Stimulated activated CD8-positive, alpha-beta memory T cell treated with anti-CD3 and anti-CD28 coated beads, Interleukin-7, amount 100 ng/mL, for 1 hour (primary cell): ENCODE data around the gene FCMR.
"Not testable (repeated sequence)": the region's sequence is repeated elsewhere in the genome, so short reads cannot be mapped to it uniquely, and the experiment has no call there.

ENCODE experiments used
- DNase-seq, 2 donors: peaks; one replicate each; pipeline ENCODE4 v3.0.0-alpha.2; 2020; ENCODE audit warnings: low read depth in 2 of 2

FCMR gene

DNA sequence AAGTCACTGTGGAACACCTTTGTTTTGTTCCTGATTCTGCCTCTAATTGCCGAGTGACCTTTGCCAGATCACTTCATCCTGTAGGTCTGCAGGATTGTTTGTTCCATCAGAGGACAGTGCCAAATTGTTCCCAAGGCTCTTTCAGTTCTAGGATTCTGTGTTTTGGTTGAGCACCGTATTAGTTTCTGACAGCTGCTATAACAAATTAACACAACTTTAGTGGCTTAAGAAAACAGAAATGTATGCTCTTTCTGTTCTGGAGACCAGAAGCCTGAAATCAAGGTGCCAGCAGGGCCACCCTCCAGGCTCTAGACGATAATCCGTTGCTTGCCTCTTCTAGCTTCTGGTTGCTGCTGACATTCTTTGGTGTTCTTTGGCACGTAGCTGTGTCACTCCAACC is 27.9 kb upstream of the FCMR start:
- DNase-seq = no peak

DNA sequence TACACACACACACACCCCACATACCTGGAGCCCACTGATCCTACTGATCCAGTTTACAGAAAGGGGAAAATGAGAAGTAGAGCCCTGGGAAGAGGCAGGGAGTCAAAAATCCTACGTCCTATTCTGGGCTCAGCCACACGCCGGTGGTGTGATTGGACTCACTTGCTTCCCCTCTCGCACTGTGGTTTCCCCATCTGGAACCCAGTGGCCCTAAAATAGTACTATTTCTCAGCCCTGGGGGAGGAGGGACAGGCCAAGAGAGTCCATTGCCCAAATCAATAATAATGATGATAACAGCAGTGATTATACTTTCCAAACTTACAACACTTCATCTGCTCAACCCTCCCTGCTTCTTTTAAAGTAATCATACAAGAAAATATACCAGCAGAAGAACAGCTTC is 27.5 kb upstream of the FCMR start:
- no peak for DNase-seq

DNA sequence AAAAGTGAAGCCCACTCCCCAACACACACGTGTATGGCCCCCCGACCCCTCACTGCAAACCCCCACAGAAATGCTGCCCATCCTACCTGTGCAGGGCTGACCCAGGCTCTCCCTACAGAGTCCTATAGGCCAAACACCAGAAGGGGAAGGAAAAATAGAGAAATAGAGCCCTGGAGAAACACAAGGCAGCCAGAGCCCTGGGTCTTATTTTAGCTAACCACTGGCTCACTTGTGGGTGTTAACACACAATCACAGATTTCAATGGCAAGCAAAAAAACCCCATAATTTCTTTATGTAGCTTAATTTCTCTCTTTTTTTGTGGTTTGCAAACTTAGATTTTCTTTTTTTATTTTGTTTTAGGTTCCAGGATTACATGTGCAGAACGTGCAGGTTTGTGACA is 25.5 kb upstream of the FCMR start:
- no peak for DNase-seq

DNA sequence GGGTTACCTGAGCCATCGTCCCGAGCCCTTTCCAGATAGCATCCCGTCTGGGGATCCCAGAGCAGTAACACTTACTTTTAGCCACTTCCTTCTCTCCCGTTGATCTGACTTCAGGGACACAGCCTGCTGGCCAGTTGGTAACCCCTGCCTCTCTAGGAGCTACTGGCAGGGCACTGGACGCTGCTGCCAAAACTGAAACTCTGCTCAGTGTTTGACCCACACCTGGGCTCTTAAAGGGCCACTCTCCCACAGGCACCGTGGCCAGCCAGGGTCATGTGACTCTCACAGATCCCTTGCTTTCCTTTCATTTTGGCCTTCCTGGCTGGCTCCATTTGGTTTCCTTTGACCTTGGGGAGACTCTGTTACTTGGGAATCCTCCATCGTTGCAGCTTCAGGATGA is 24.5 kb upstream of the FCMR start, which contains the start of gene PIGR:
Gene PIGR (minus strand): TSS at position 206 of the 400 bp plus-strand sequence. CDS start 5,935 bp downstream, outside the sequence.
- no peak for DNase-seq

DNA sequence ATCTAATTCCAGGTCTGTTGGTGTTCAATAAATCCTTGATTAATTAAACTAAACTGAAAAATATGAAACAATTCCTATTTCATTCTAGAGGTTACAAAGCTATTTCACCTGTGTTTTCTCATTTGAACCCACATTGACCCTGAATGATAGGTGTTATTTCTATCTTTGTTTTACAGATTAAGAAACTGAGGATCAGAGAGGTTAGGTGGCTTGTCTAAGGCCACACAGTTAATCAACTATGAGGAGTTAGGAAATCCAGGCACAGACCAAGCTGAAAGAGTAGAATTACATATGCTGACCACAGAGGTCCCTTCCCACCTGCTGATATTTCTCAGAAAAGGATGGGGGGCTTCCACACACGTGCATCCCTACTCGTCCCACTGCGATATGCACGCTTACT is 24.0 kb upstream of the FCMR start:
- DNase-seq = no peak

DNA sequence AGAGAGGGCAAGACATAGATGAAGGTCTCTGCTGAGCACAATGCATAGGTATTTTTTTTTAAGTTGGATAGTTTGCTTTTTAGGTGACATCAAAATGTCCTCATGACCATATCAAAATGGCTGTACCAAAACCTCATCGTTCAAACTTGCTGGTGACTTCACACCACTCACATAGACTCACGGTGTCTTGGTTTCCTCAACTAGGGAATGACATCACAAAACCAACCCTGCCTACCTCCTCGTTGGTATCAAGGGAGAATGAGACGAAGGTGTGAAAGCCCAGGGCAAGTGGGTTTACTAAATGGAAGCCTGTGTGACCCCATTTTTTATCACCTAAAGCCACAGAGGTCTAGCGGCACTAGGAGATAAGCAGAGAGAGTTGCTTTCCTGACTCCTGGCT is 23.0 kb upstream of the FCMR start:
- DNase-seq = no peak

DNA sequence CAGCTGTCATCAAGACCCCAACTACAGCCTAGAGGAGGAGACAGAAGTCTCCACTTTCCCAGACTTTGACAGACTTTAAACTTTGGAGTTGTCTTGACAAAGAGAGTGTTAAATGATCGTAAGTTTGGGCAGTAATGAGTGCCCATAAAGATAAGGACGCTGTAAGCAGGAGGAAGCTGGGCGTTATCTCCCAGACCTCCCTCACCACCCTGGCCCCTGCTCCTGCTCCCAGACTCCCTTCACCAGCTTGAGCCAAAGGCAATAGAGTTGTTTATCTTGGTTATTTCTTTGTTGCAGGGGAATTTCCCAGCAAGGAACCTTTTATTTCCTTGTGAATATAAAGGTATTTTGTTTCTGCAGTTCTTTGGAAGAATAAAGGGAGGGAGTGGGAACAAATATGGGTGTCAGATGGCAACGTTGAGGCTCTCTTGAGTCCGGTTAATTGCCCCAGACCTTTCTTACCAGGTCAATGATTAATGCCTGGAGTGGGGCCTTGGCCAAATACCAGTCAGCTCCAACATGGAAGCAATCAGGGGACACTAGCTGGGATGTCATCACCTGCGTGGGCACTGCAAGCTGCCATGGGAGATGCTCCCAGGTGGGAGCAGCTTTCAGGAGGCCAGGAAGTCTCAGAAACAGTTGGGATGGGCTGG is 20.2 kb upstream of the FCMR start:
- no peak for DNase-seq

DNA sequence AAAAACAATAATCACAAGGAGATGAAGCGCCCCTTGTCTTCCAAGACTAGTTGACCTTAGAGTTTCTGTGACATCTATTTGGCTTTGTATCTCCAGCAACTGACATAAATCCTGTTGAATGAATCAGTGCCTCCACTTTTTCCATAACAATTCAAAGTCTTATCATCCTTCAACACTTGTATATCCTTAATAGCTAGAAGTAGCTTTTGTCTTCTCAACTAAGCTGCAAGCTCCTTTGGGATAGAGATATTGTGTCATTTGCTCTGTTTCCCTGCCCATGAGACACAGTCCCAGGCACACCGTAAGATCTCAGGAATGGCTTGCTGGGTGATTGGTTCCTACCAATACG is 18.8 kb upstream of the FCMR start:
- no peak for DNase-seq

DNA sequence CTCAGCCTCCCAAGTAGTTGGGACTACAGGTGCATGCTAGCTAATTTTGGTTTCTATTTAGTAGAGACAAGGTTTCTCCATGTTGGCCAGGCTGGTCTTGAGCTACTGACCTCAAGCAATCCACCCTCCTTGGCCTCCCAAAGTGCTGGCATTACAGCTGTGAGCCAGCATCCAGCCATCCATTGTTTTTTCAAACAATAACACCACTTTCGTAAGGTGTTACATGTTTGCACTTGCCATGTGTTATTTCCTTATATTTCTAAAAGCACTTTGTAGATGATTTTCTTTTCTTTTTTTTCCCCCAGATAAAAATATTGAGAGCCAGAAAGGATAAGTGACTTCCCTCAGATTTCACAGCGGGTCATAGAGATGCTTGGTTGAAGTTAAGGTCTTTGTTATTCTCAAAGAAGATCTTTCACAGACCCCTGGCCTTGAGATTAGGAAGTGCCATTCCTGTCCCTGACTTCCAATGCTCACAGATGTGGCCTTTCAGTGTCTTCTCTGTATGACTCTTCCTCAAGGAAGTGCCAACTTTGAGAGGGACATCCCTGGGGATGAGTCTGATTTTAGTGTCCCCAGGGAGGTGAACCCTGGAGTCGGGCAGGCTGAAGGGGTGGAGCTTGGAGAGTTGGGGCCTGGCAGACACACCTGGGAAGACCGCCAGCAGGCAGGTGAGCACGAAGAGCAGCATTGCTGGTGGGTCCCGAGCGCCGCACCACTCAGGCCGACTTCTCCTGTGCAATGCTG is 18.3 kb upstream of the FCMR start:
- no peak for DNase-seq

DNA sequence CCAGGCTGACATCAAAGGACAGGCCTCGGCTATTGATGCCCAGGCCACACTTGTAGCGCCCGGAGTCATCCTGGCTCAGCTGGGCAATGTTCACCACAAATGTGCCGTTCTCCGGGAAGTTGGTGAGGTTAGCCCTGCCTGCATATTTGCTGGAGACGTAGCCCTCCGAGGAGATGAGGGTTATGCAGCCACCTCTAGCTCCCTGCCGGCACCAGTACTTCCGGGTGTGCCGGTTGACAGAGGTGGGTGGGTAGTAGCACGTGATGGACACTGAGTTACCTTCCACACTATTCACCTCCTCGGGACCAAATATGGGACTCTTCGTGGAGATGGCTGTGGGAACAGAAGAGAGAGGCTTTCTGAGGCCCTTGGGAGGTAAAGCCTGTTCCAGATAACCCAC is 17.4 kb upstream of the FCMR start:
- DNase-seq = no peak

DNA sequence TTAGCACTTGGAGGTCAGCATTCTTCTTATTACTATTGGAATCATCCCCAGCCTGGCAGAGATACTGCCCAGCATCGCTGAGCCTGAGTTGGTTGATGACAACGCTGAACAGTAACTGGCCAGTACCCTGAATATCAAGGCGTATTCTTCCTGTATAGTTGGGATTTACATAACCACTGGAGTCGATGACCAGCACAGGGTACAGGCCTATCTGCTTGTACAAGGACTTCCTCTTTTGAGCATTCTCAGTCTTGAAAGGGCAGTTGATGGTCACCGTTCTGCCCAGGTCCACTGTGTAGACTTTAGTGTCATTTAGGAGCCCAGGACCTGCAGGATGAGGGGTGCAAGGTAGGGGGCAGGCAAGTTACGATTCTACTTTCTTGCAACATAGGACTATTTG is 15.7 kb upstream of the FCMR start:
- no peak for DNase-seq

DNA sequence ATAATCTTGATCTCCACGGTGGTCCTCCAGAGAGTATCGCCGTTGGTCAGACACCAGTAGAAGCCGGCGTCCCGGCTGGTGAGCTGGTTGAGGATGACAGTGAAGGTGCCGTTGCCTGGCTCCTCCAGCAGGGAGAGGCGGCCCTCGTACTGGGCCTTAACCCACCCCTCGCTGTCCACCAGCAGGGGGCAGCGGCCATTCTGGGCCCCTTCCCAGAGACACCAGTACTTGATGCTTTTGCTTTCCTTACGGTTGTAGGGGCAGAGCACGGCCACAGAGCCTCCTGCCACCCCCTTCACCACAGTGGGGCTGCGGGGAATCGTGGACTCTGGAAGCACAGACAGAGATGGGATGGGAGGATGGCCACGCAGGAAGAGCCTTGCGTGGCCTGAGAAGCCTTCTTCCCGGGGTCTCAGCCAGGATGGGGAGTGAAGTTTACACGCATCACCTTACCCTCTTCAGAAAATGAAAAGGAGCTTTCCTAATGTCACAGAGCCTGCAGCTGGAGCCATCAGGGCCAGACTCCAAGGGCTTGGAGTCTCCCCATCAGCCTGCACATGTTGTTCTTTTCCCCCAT is 13.8 kb upstream of the FCMR start:
- DNase-seq = no peak

DNA sequence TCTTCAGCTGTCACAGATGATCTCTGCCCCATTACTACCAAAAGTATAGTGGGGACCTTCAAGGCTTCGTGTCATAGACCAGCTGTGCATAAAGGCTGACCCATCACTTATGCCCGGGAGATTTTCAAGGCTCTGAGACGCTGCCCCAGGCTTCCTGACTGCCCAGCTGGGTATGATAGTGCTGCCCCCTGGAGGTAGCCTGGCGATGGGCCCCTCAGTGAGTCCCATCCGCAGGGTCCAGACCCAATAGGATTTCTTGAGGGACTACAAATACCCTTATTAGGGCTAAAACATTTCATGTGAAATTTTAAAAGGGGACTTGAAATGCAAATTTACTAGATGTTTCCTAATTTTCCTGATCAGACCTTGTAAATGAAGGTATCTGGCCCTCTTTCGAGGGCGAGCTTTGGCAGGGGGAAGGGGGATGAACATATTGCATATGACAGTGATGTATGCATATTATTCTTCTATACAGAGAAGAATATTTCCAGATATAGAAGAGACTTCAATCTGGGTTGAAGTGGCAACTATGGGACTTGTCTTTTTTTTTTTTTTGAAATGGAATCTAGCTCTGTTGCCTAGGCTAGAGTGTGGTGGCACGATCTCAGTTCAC is 11.7 kb upstream of the FCMR start:
- peak in 1 of 2 donors; percentile 61 for DNase-seq

DNA sequence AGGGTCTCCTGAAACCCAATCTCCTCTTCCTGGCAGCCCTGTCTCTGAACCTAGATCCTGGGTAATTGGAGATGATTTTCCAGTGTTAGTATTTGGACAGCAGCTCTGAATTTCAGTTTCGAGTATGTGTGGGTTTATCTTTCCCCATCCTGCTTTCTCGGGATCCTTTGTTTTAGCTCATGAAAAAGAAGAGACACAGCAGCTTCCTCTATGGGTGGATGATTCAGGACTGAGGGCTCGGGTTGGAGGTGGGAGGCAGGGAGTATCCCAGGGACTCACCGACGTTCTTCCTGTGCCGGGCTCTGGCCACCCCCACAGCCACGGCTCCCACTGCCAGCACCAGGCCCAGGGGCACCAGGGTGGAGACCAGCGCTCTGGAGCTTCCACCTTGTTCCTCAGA is 10.4 kb upstream of the FCMR start:
- DNase-seq = no peak

DNA sequence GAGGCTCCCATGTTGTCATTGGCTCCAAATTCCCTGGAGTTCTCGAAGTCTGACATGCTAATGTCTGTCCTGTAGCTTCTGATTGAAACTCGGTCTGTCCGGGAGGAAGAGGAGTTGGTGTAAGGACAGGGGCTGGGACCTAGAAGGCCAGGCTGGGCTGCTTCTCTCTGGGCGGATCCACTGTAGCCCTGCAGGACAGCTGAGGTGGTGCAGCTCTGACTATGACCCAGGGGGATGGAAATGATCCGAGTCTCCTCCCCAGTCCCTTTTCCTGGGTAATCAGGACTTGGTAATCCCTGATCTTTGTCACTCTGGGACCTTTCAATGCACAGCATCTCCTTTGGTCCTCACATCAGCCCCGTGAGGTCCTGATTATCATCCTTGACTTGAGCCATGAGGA is 10.0 kb upstream of the FCMR start:
- no peak for DNase-seq

DNA sequence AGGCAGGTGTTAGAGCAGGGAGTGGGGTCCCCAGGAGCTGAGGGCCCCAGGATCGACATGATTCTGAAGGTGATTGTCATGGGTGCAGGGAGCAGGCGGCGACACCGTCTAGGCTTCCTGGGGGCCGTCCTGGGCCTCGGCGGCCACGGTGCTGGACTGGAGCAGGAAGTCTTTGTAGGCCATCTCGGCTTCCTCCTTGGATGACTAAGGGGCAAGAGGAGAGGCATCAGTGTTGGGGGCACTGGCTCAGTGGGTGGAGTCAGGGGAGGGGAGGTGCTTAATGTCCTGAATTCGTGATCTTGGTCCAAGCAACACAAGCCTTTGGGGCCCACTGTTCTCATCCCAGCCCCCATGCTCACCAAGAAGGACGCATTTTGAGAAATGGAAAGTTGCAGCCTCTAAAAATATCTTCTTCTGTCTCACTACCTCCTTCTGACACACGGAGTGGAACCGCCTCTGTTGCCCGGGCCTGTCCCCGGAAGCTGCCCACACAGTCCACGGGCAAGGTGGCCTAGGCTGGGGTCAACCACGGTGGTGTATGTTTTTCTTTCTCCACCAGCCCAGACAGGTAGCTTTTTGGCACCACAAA is 8.6 kb upstream of the FCMR start:
- no peak for DNase-seq

DNA sequence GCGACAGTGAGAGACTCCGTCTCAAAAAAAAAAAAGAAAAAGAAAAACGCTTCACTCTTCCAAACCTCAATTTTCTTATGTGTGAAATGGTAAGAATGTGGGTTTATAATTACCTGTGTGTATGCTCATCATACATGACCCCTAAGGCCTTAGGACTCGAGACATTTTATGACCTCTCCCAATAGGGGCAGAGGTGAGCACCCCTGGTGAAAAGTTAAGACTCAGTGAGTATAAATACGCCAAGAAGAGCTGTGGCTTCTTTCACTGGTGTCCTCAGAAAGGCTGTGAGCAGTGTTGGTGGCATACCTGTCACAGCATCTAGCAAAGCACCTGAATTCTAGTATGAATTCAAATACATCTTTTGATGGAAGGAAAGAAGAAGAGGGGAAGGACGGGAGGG is 7.8 kb upstream of the FCMR start:
- DNase-seq = no peak

DNA sequence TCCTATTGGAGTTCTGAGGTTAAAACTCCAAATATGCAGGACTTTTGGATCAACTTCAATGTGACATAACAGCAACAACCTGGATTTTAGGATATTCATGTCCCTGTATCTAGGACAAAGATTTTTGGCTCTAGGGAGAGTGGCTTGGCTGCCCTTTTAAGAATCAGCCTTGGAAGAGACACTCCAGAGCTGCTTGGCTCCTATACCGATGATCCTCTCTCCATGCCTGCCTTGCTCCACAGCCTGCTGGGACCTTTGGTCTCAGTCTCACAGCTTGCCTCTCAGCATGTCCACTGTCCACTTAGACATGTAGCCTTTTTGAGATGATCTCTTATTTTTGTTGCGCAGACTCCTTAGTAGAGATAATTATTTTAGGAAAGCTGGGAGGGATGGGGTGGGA is 4.5 kb upstream of the FCMR start:
- no peak for DNase-seq

DNA sequence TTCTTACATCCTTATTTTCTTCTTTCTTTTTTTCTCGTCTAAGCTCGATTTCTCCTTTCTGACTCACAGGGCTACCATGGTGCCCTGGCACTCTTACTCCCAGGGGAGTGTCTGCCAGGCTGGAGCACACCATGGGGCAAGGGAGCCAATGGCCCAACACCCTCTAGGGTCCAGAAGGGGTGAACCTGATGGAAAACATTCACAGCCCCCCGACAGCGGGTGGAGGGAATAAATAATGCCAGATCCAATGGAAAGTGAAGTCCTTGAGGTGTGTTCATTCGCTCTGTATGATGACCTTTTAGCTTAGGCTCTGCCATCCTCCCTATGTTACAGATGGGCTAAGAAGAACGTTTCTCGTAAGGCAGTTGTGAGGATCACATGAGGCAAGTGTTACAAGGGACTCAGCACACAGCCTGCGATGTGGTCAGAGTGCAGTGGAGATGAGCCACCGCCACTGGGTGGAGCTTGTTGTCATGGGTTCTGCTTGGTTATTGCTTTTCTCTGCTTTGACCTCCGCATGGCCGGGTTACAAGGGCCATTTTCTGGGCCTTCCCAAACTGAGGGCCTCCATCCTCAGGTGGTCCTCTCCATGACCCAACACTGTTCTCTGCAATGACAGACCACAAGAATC is 3.5 kb upstream of the FCMR start:
- DNase-seq = peak in 1 of 2 donors; percentile 52

DNA sequence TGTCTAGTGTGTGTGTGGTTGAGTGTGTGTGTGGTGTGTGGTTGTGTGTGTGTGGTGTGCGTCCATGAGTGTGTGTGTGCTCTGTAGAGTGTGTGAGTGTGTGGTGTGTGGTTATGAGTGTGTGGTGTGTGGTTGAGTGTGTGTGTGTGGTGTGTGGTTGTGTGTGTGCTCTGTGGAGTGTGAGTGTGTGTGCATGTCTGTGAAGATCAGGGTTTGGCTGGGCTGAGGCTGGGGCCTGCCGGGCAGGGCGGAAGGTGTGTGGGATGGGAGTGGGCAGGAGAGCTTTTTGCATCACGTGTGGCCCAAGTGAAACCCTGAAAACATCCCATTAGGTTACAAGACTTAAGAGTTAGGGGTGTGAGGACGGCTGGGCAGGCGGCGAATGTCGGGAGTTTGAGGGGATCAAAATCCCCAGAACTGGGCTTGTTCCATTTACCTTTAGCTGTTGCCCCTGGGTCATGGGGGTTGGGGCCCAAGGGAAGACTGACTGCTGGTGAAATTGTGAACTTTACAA is 2.9 kb upstream of the FCMR start:
- DNase-seq = no peak

DNA sequence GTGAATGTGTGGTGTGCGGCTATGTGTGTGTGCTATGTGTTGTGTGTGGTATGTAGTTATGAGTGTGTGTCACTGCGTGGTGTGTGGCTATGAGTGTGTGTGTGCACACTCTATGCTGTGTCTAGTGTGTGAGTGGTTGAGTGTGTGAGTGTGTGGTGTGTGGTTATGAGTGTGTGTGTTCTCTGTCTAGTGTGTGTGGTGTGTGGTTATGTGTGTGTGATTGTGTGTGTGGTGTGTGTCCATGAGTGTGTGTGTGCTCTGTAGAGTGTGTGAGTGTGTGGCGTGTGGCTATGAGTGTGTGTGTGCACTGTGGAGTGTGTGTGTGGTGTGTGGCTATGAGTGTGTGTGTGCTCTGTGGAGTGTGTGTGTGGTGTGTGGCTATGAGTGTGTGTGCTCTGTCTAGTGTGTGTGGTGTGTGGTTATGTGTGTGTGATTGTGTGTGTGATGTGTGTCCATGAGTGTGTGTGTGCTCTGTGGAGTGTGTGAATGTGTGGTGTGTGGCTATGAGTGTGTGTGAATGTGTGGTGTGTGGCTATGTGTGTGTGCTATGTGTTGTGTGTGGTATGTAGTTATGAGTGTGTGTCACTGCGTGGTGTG is 2.3 kb upstream of the FCMR start:
- DNase-seq = not testable (repeated sequence)
